GM20000 (cell line): ENCODE results near the gene NBAS.

Source experiments
- DNase-seq: peaks from one replicate; pipeline ENCODE4 v3.0.0; 2012; ENCODE audit warnings: low spot score
- CTCF ChIP-seq: IDR thresholded peaks from 2 replicates; pipeline ENCODE4 v1.5.1; 2012; ENCODE audit warnings: mild to moderate bottlenecking, control low read depth; ENCODE audit errors: extremely low read depth, missing control alignments

Gene NBAS

GRCh38 chr2:15436195-15436594 is 124.9 kb downstream of the NBAS start:
- no peak for TF ChIP-seq CTCF
- DNase-seq, result no peak

GRCh38 chr2:15435474-15435873 is 125.7 kb downstream of the NBAS start:
- no peak for DNase-seq
- TF ChIP-seq CTCF, result no peak

GRCh38 chr2:15432642-15433256 is 128.4 kb downstream of the NBAS start:
- no peak for TF ChIP-seq CTCF
- no peak for DNase-seq

GRCh38 chr2:15429032-15429431 is 132.1 kb downstream of the NBAS start:
- TF ChIP-seq CTCF, result no peak
- DNase-seq, result no peak

GRCh38 chr2:15427987-15428386 is 133.1 kb downstream of the NBAS start:
- TF ChIP-seq CTCF, result no peak

GRCh38 chr2:15426606-15427005 is 134.5 kb downstream of the NBAS start:
- TF ChIP-seq CTCF, result no peak
- DNase-seq, result no peak

More at GRCh38 chr2:15427987-15428386, 133.1 kb downstream of the NBAS start:
- DNase-seq, result no peak

- TF ChIP-seq CTCF, result no peak
- no peak for DNase-seq
Measured at GRCh38 chr2:15425712-15426111, 135.4 kb downstream of the NBAS start.
